SK-N-SH treated with all-trans-retinoic acid at 6 μM for 48 hours (cell line): ENCODE results near the gene FLT1.

Experiments
- ARNTL ChIP-seq: fragments of 450-650 bp; formaldehyde crosslinking; IDR thresholded peaks from 2 replicates; pipeline ENCODE4 v1.5.0; 2020; ENCODE audit warnings: low read depth, mild to moderate bottlenecking, moderate library complexity, borderline replicate concordance
- CREB5 ChIP-seq: fragments of 250-450 bp; sonication (Bioruptor Pico); IDR thresholded peaks from 2 replicates; pipeline ENCODE4 v1.5.1; 2020; ENCODE audit warnings: low read depth, mild to moderate bottlenecking, moderate library complexity
- CSRNP3 ChIP-seq: fragments of 250-450 bp; sonication (Bioruptor Pico); IDR thresholded peaks from 2 replicates; pipeline ENCODE4 v1.5.1; 2021; ENCODE audit warnings: mild to moderate bottlenecking, moderate library complexity
- GLIS3 ChIP-seq: fragments of 250-450 bp; sonication (Bioruptor Pico); IDR thresholded peaks from 2 replicates; pipeline ENCODE4 v1.5.0; 2020; ENCODE audit warnings: mild to moderate bottlenecking, moderate library complexity
- PATZ1 ChIP-seq: fragments of 250-450 bp; sonication (Bioruptor Pico); IDR thresholded peaks from 2 replicates; pipeline ENCODE4 v1.8.0; 2020; ENCODE audit warnings: mild to moderate bottlenecking, moderate library complexity, borderline replicate concordance
- SNAI2 ChIP-seq: fragments of 250-450 bp; sonication (Bioruptor Pico); IDR thresholded peaks from 2 replicates; pipeline ENCODE4 v1.5.0; 2020; ENCODE audit warnings: mild to moderate bottlenecking, moderate library complexity
- TCF4 ChIP-seq: fragments of 250-450 bp; sonication (Bioruptor Pico); IDR thresholded peaks from 2 replicates; pipeline ENCODE4 v1.8.0; 2021; ENCODE audit warnings: mild to moderate bottlenecking, moderate library complexity, borderline replicate concordance
- TOX ChIP-seq: fragments of 250-450 bp; sonication (Bioruptor Pico); IDR thresholded peaks from 2 replicates; pipeline ENCODE4 v1.8.0; 2021; ENCODE audit warnings: mild to moderate bottlenecking, moderate library complexity, borderline replicate concordance
- TSHZ2 ChIP-seq: fragments of 250-450 bp; sonication (Bioruptor Pico); IDR thresholded peaks from 2 replicates; pipeline ENCODE4 v1.5.0; 2020; ENCODE audit warnings: mild to moderate bottlenecking, moderate library complexity
- ZC3H10 ChIP-seq: fragments of 250-450 bp; sonication (Bioruptor Pico); IDR thresholded peaks from 2 replicates; pipeline ENCODE4 v1.5.1; 2021; ENCODE audit warnings: mild to moderate bottlenecking, moderate library complexity
- ZFP3 ChIP-seq: fragments of 250-450 bp; sonication (Bioruptor Pico); IDR thresholded peaks from 2 replicates; pipeline ENCODE4 v1.5.0; 2020; ENCODE audit warnings: mild to moderate bottlenecking, moderate library complexity
- ZFP30 ChIP-seq: fragments of 450-650 bp; formaldehyde crosslinking; IDR thresholded peaks from 2 replicates; pipeline ENCODE4 v1.5.0; 2022; ENCODE audit warnings: mild to moderate bottlenecking, moderate library complexity
- ZNF70 ChIP-seq: fragments of 450-650 bp; formaldehyde crosslinking; IDR thresholded peaks from 2 replicates; pipeline ENCODE4 v1.5.0; 2020; ENCODE audit warnings: mild to moderate bottlenecking, moderate library complexity

- TF ChIP-seq ZFP3 (no peak), ARNTL (CRISPR knock-in tag) (no peak), ZFP30 (CRISPR knock-in tag) (no peak), TCF4 (CRISPR knock-in tag) (no peak), PATZ1 (CRISPR knock-in tag) (no peak), GLIS3 (CRISPR knock-in tag) (no peak), TOX (CRISPR knock-in tag) (no peak), CSRNP3 (CRISPR knock-in tag) (no peak), CREB5 (CRISPR knock-in tag) (no peak), SNAI2 (no peak), ZC3H10 (CRISPR knock-in tag) (no peak), TSHZ2 (no peak), ZNF70 (CRISPR knock-in tag) (no peak)
These were observed 15.6 kb upstream of the FLT1 start for GRCh38 chr13:28510542-28510941.
